ENCODE measurements around the gene NFIX.

GRCh38 chr19:13039211-13039789 lies 44.0 kb downstream of the NFIX start:
- TF ChIP-seq CTCF (conservative IDR thresholded peaks at IDR 0.05) (no peak), ZFX (IDR thresholded peaks at IDR 0.05) (no peak)

All from C4-2B (cell line).